Memory B cell (primary cell): Measurements from ENCODE around the gene OR5P2.
"Not testable (repeated sequence)": the region's sequence is repeated elsewhere in the genome, so short reads cannot be mapped to it uniquely, and the experiment has no call there.

Experiments
- ATAC-seq: fragments of 150-1000 bp; cut with Tn5 transposase; 2 replicates; pipeline ENCODE4 v1.10.0; 2021; ENCODE audit warnings: low read depth, mild to moderate bottlenecking, moderate library complexity
- DNase-seq, 2 donors: peaks; one replicate each; pipeline ENCODE4 v3.0.0; 2022; ENCODE audit warnings: low spot score in 2 of 2
- H3K27ac Mint-ChIP-seq: one replicate; pipeline ENCODE4 v1.8.0; 2022; ENCODE audit warnings: mild to moderate bottlenecking, moderate library complexity, mixed read lengths
- H3K27me3 Mint-ChIP-seq: one replicate; pipeline ENCODE4 v1.8.0; 2022; ENCODE audit warnings: mixed read lengths
- H3K36me3 Mint-ChIP-seq: one replicate; pipeline ENCODE4 v1.8.0; 2022; ENCODE audit warnings: mild to moderate bottlenecking, mixed read lengths
- H3K4me1 Mint-ChIP-seq: one replicate; pipeline ENCODE4 v1.8.0; 2022; ENCODE audit warnings: mixed read lengths
- H3K4me3 Mint-ChIP-seq: one replicate; pipeline ENCODE4 v1.8.0; 2022; ENCODE audit warnings: mild to moderate bottlenecking, moderate library complexity, mixed read lengths
- H3K9me3 Mint-ChIP-seq: one replicate; pipeline ENCODE4 v1.8.0; 2022; ENCODE audit warnings: mixed read lengths

OR5P2 gene

DNA sequence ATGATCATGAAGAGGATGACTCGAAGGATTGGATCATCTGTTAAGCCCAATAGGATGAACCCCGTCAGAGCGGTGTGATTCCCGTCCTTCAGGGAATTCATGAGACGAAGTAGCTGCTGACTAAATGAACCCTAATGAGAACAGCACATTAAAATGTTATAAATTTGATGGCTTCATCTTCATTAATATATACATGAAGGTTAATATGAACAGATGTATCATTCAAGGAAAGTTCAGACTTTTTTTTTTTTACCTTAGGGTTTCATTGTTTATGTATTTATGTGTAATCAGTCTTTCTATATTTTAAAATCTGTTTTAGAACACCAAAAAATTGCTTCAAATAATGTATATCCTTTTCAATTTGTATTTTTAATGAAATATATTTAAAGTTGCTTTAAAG, at the start of gene OR5P2:
Gene OR5P2, minus strand, starts transcription at position 101 of the 400 bp plus-strand sequence. Its CDS starts 0 bp downstream, at position 101.
- H3K27ac Mint-ChIP-seq, result no peak within 1 kb of the TSS
- no peak for ATAC-seq
- H3K9me3 Mint-ChIP-seq, result peaks cover 9% of the 10 kb centered on the region
- no peaks in the 10 kb centered on the region for H3K36me3 Mint-ChIP-seq
- no peak for DNase-seq
- no peaks in the 10 kb centered on the region for H3K4me1 Mint-ChIP-seq
- peaks cover 8% of the 10 kb centered on the region for H3K27me3 Mint-ChIP-seq
- H3K4me3 Mint-ChIP-seq, result no peak within 1 kb of the TSS

DNA sequence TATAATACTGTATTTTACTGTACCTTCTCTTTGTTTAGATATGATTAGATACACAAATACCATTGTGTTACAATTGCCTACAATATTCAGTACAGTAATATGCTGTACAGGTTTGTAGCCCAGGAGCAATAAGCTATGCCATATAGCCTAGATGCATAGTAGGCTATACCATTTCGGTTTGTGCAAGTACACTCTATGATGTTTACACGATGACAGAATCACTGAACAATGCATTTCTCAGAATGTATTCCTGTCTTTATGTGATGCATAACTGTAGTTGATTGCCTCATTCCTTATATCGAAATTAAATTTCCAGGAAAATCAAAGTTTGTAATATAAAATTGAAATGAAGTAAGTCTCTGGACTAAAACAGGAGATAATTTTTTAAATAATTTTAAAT, 49.3 kb upstream of the OR5P2 start:
- Mint-ChIP-seq H3K36me3 (no peaks in the 10 kb centered on the region), H3K9me3 (no peaks in the 10 kb centered on the region), H3K27ac (no peak overlapping the region), H3K4me1 (no peaks in the 10 kb centered on the region), H3K27me3 (peaks cover 2% of the 10 kb centered on the region), H3K4me3 (no peak overlapping the region)
- DNase-seq, result no peak
- no peak for ATAC-seq

DNA sequence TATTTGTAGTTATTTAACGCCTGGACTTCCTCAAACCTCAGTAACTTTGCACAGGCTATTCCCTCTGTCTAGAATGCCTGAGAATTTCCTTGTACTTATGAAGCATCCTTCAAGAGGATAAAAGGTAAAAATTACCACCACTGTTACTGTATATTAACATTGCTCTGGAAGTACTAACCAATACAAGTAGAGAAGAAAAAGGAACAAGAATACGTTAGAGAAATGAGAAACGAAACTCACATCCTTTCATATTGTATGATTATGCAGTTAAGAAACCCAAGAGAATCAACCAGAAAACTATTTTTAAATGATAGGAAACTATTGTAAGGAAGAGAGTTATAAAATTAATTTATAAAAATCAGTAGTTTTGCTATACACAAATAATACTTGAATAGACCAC, 48.2 kb upstream of the OR5P2 start:
- DNase-seq, result no peak
- H3K27me3 Mint-ChIP-seq, result peaks cover 4% of the 10 kb centered on the region
- no peaks in the 10 kb centered on the region for H3K4me1 Mint-ChIP-seq
- no peak overlapping the region for H3K27ac Mint-ChIP-seq
- H3K36me3 Mint-ChIP-seq, result no peaks in the 10 kb centered on the region
- no peak for ATAC-seq
- H3K4me3 Mint-ChIP-seq, result no peak overlapping the region
- no peaks in the 10 kb centered on the region for H3K9me3 Mint-ChIP-seq

GRCh38 chr11:7844521-7844920, 47.8 kb upstream of the OR5P2 start:
- no peak for DNase-seq
- Mint-ChIP-seq H3K27ac (no peak overlapping the region), H3K36me3 (no peaks in the 10 kb centered on the region), H3K4me3 (no peak overlapping the region), H3K9me3 (no peaks in the 10 kb centered on the region), H3K4me1 (no peaks in the 10 kb centered on the region), H3K27me3 (peaks cover 4% of the 10 kb centered on the region)
- no peak for ATAC-seq

- peaks cover 7% of the 10 kb centered on the region for H3K27me3 Mint-ChIP-seq
- DNase-seq (no peak), ATAC-seq (no peak)
- H3K9me3 Mint-ChIP-seq, result no peaks in the 10 kb centered on the region
- no peak overlapping the region for H3K4me3 Mint-ChIP-seq
- H3K27ac Mint-ChIP-seq, result no peak overlapping the region
- no peaks in the 10 kb centered on the region for H3K4me1 Mint-ChIP-seq
- H3K36me3 Mint-ChIP-seq, result no peaks in the 10 kb centered on the region
These were observed 43.8 kb upstream of the OR5P2 start for GRCh38 chr11:7840578-7840977.

DNA sequence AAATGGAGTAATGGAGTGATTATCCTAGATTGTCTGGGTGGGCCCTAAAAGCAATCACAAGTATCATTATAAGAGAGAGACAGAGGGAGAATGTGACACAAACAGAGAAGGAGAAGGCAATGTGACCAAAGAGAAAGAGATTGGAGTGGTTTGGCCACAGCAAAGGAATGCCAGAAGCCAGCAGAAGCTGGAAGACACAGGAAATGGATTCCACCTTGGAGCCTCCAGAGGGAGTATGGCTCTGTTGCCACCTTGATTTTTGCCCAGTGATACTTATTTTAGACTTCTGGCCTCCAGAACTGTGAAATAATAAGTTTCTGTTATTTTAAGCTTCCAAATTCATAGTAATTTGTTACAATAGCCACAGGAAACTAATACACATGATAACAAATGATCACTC, 36.8 kb upstream of the OR5P2 start:
- ATAC-seq (no peak), DNase-seq (no peak)
- Mint-ChIP-seq H3K9me3 (no peaks in the 10 kb centered on the region), H3K36me3 (no peaks in the 10 kb centered on the region), H3K4me1 (no peaks in the 10 kb centered on the region), H3K4me3 (no peak overlapping the region), H3K27ac (no peak overlapping the region), H3K27me3 (peaks cover 4% of the 10 kb centered on the region)

DNA sequence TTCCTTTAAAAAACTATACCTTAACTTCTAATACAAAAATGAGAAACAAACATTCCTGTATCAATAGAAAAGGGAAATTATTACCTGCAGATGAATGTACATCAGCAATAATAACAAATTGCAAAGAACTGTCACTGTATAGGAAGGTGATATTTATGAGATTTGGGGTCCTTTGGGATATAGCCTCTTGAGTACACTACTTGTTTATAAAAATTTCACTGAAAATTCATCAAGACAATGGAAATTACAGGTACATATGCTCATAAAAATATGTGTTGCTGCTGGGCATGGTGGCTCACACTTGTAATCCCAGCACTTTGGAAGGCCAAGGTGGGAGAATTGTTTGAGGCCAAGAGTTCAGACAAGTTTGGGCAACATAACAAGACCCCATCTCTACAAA, 34.0 kb upstream of the OR5P2 start, which contains the start of gene OR5P3:
Gene OR5P3, minus strand, starts transcription at position 101 of the 400 bp plus-strand sequence.
- Mint-ChIP-seq H3K4me1 (no peaks in the 10 kb centered on the region), H3K36me3 (no peaks in the 10 kb centered on the region), H3K27me3 (peaks cover 5% of the 10 kb centered on the region), H3K9me3 (no peaks in the 10 kb centered on the region), H3K4me3 (no peak within 1 kb of the TSS), H3K27ac (no peak within 1 kb of the TSS)
- DNase-seq (no peak), ATAC-seq (no peak)

- DNase-seq (no peak), ATAC-seq (no peak)
- Mint-ChIP-seq H3K27me3 (peaks cover 7% of the 10 kb centered on the region), H3K9me3 (no peaks in the 10 kb centered on the region), H3K4me3 (no peak overlapping the region), H3K36me3 (no peaks in the 10 kb centered on the region), H3K4me1 (no peaks in the 10 kb centered on the region), H3K27ac (no peak overlapping the region)
These were observed 29.6 kb upstream of the OR5P2 start for GRCh38 chr11:7826324-7826723.

- peaks cover 18% of the 10 kb centered on the region for H3K9me3 Mint-ChIP-seq
- not testable (repeated sequence) for H3K27ac Mint-ChIP-seq, ATAC-seq, H3K36me3 Mint-ChIP-seq, H3K27me3 Mint-ChIP-seq, H3K4me3 Mint-ChIP-seq, DNase-seq, H3K4me1 Mint-ChIP-seq
These were observed 23.7 kb upstream of the OR5P2 start for GRCh38 chr11:7820417-7820816.

DNA sequence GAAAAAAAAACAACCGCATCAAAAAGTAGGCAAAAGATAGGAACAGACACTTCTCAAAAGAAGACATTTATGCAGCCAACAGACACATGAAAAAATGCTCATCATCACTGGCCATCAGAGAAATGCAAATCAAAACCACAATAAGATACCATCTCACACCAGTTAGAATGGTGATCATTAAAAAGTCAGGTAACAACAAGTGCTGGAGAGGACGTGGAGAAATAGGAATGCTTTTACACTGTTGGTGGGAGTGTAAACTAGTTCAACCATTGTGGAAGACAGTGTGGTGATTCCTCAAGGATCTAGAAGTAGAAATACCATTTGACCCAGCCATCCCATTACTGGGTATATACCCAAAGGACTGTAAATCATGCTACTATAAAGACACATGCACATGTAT, 18.2 kb upstream of the OR5P2 start:
- H3K4me1 Mint-ChIP-seq, ATAC-seq, H3K36me3 Mint-ChIP-seq, H3K27ac Mint-ChIP-seq, H3K27me3 Mint-ChIP-seq, H3K4me3 Mint-ChIP-seq, DNase-seq: not testable (repeated sequence)
- H3K9me3 Mint-ChIP-seq, result peaks cover 23% of the 10 kb centered on the region

DNA sequence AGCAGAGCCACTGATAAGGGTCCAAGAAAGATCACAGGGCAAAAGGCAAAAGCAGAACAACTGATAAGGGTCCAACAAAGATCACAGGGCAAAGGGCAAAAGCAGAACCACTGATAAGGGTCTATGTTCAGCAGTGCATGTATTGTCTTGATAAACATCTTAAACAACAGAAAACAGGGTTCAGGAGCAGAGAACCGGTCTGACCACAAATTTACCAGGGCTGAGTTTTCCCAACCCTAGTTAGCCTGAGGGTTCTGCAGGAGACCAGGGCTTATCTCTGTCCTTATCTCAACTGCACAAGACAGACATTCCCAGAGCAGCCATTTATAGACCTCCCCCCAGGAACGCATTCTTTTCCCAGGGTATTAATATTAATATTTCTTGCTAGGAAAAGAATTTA, 13.6 kb upstream of the OR5P2 start:
- H3K4me1 Mint-ChIP-seq, H3K4me3 Mint-ChIP-seq, H3K36me3 Mint-ChIP-seq, H3K27ac Mint-ChIP-seq, H3K27me3 Mint-ChIP-seq, DNase-seq, ATAC-seq: not testable (repeated sequence)
- peaks cover 19% of the 10 kb centered on the region for H3K9me3 Mint-ChIP-seq

- peaks cover 7% of the 10 kb centered on the region for H3K9me3 Mint-ChIP-seq
- DNase-seq (no peak), ATAC-seq (no peak)
- H3K4me3 Mint-ChIP-seq, result no peak overlapping the region
- H3K36me3 Mint-ChIP-seq, result no peaks in the 10 kb centered on the region
- H3K4me1 Mint-ChIP-seq, result no peaks in the 10 kb centered on the region
- H3K27ac Mint-ChIP-seq, result no peak overlapping the region
- peaks cover 6% of the 10 kb centered on the region for H3K27me3 Mint-ChIP-seq
These were observed 3.5 kb downstream of the OR5P2 start for GRCh38 chr11:7793233-7793632.

- peaks cover 2% of the 10 kb centered on the region for H3K4me1 Mint-ChIP-seq
- no peak overlapping the region for H3K4me3 Mint-ChIP-seq
- H3K27me3 Mint-ChIP-seq, result no peaks in the 10 kb centered on the region
- no peak overlapping the region for H3K27ac Mint-ChIP-seq
- ATAC-seq, result no peak
- H3K36me3 Mint-ChIP-seq, result no peaks in the 10 kb centered on the region
- H3K9me3 Mint-ChIP-seq, result peaks cover 10% of the 10 kb centered on the region
- no peak for DNase-seq
These were observed 9.5 kb downstream of the OR5P2 start for GRCh38 chr11:7787239-7787638.

DNA sequence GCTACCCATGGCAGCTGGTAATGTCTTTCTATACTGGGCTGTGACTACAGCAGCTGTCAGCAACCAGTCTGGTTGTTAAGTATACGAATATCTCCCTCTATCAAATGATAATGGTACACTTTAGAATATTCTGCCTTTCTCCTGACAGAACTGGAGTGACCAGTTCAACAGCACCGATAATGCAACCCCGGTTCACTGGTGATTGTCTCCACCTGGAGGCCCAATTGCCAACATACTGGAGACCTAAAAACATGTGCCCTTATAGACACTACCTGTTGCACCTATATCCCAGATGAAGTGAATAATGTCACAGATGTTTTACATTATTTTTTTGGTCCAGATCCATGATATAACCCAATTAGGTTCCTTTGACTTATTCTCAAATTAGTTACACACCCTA, 21.1 kb downstream of the OR5P2 start:
- no peak overlapping the region for H3K27ac Mint-ChIP-seq
- ATAC-seq (no peak), DNase-seq (no peak)
- H3K4me3 Mint-ChIP-seq, result no peak overlapping the region
- no peaks in the 10 kb centered on the region for H3K27me3 Mint-ChIP-seq
- H3K36me3 Mint-ChIP-seq, result no peaks in the 10 kb centered on the region
- no peaks in the 10 kb centered on the region for H3K9me3 Mint-ChIP-seq
- no peaks in the 10 kb centered on the region for H3K4me1 Mint-ChIP-seq

GRCh38 chr11:7764301-7764700, 32.4 kb downstream of the OR5P2 start:
- not testable (repeated sequence) for H3K4me3 Mint-ChIP-seq, DNase-seq, H3K27me3 Mint-ChIP-seq, H3K4me1 Mint-ChIP-seq, H3K27ac Mint-ChIP-seq, H3K36me3 Mint-ChIP-seq, ATAC-seq, H3K9me3 Mint-ChIP-seq
